ENCODE measurements around the gene PHF21B.

DNA sequence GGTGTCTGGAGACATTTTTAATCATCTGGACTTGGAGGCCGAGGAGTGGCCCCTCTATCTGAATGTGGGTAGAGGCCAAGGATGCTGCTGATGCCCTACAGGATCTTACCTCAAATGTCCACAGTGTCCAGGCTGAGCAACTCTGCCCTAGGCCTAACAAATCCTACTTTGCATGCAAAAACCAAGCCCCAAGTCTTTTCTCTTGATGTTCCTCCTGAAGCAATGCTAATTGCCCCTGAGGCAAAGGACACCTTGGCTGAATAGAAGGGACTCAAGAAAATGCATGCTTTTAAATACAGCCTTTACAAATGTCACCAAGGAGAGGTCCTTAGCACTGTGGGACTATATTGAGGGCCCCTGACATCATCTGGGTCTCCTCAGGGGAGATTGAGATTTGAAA is 43.8 kb upstream of the PHF21B start:
- TF ChIP-seq EZH2 (IDR thresholded peaks at IDR 0.05; ENCODE audit: borderline replicate concordance, low read length): no peak
- TF ChIP-seq, protein P1, sequence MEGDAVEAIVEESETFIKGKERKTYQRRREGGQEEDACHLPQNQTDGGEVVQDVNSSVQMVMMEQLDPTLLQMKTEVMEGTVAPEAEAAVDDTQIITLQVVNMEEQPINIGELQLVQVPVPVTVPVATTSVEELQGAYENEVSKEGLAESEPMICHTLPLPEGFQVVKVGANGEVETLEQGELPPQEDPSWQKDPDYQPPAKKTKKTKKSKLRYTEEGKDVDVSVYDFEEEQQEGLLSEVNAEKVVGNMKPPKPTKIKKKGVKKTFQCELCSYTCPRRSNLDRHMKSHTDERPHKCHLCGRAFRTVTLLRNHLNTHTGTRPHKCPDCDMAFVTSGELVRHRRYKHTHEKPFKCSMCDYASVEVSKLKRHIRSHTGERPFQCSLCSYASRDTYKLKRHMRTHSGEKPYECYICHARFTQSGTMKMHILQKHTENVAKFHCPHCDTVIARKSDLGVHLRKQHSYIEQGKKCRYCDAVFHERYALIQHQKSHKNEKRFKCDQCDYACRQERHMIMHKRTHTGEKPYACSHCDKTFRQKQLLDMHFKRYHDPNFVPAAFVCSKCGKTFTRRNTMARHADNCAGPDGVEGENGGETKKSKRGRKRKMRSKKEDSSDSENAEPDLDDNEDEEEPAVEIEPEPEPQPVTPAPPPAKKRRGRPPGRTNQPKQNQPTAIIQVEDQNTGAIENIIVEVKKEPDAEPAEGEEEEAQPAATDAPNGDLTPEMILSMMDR (IDR thresholded peaks at IDR 0.05; ENCODE audit: low read length): no peak
